Coronary artery (tissue), 2 donors: ENCODE data around the gene ARHGAP44.
A peak's percentile ranks its signal among the peaks of the same experiment; 100 is the strongest.

Experiments used
- DNase-seq: peaks from one replicate; pipeline ENCODE4 v3.0.0-alpha.2; 2017; ENCODE audit warnings: low spot score
- H3K27ac ChIP-seq, 2 donors: fragments of 200-600 bp; sonication (generic); one replicate each; pipeline ENCODE4 v1.5.1; 2016 to 2019
- H3K4me3 ChIP-seq: fragments of 200-600 bp; sonication (generic); 2 replicates; pipeline ENCODE4 v1.5.1; 2016; ENCODE audit warnings: mild to moderate bottlenecking, moderate library complexity
- CTCF ChIP-seq: fragments of 200-600 bp; sonication (generic); IDR thresholded peaks from one replicate; pipeline ENCODE4 v1.5.1; 2019; ENCODE audit warnings: antibody characterized with exemption

ARHGAP44 gene

GRCh38 chr17:13002761-13003453, 213.6 kb downstream of the ARHGAP44 start:
- TF ChIP-seq CTCF: peak; percentile 80
- no peak for DNase-seq
- H3K4me3 ChIP-seq: no peak overlapping the region
- no peak overlapping the region for H3K27ac ChIP-seq

- TF ChIP-seq CTCF: no peak
- no peak for DNase-seq
These were observed 214.2 kb downstream of the ARHGAP44 start for GRCh38 chr17:13003454-13003851.

GRCh38 chr17:13003927-13004326, 214.6 kb downstream of the ARHGAP44 start:
- Histone ChIP-seq H3K4me3 (no peak overlapping the region), H3K27ac (no peak overlapping the region)
- TF ChIP-seq CTCF: no peak
- DNase-seq: no peak

More at GRCh38 chr17:13003454-13003851, 214.2 kb downstream of the ARHGAP44 start:
- no peak overlapping the region for H3K4me3 ChIP-seq
- H3K27ac ChIP-seq: no peak overlapping the region

- no peak for TF ChIP-seq CTCF
- Histone ChIP-seq H3K27ac (no peak overlapping the region), H3K4me3 (no peak overlapping the region)
- DNase-seq: no peak
These were observed 215.0 kb downstream of the ARHGAP44 start for GRCh38 chr17:13004336-13004735.

- DNase-seq: no peak
- no peak for TF ChIP-seq CTCF
- no peak overlapping the region for H3K27ac ChIP-seq
- H3K4me3 ChIP-seq: no peak overlapping the region
These were observed 216.2 kb downstream of the ARHGAP44 start for GRCh38 chr17:13005530-13005929.

GRCh38 chr17:13008461-13008860, 219.2 kb downstream of the ARHGAP44 start:
- DNase-seq: no peak

More at GRCh38 chr17:13008461-13008860, 219.2 kb downstream of the ARHGAP44 start:
- H3K27ac ChIP-seq: no peak overlapping the region
- H3K4me3 ChIP-seq: no peak overlapping the region
- TF ChIP-seq CTCF: no peak
